Lung (tissue), 12 donors: ENCODE measurements around the gene IFITM10. TPM values are rescaled to one million over a fixed set of nuclear protein-coding genes. Genes with fewer than 3 reads are reported as not detected.
"Not testable (repeated sequence)": the region's sequence is repeated elsewhere in the genome, so short reads cannot be mapped to it uniquely, and the experiment has no call there.

Experiments
- ATAC-seq: fragments of 200-7000 bp; cut with Tn5 transposase; one replicate; pipeline ENCODE4 v1.9.1; 2020; ENCODE audit warnings: moderate number of reproducible peaks; ENCODE audit not compliant: insufficient read depth, low FRiP score
- DNase-seq, 3 donors: peaks; one replicate each; pipeline ENCODE4 v3.0.0-alpha.2; 2013 to 2017
- H3K27ac ChIP-seq, 2 donors: one replicate each; pipeline ENCODE4 v1.5.1; 2013; ENCODE audit warnings: mild to moderate bottlenecking in 2 of 2, moderate library complexity in 2 of 2, control low read depth in 1 of 2, inconsistent platforms in 1 of 2, low read depth in 1 of 2, low read length in 1 of 2
- H3K27me3 ChIP-seq, 3 donors: one replicate each; pipeline ENCODE4 v1.5.1; 2013; ENCODE audit warnings: low read length in 2 of 3; ENCODE audit not compliant: control insufficient read depth in 3 of 3, insufficient read depth in 3 of 3
- H3K36me3 ChIP-seq, 4 donors: one replicate each; pipeline ENCODE4 v1.5.1; 2013; ENCODE audit warnings: low read length in 4 of 4, mild to moderate bottlenecking in 1 of 4, moderate library complexity in 1 of 4; ENCODE audit not compliant: control insufficient read depth in 4 of 4, insufficient read depth in 4 of 4
- H3K4me1 ChIP-seq, 5 donors: one replicate each; pipeline ENCODE4 v1.5.1; 2013; ENCODE audit warnings: low read length in 5 of 5, mild to moderate bottlenecking in 2 of 5, moderate library complexity in 1 of 5; ENCODE audit not compliant: control insufficient read depth in 5 of 5, insufficient read depth in 5 of 5
- H3K4me3 ChIP-seq: one replicate; pipeline ENCODE4 v1.5.1; 2013; ENCODE audit warnings: mild to moderate bottlenecking, control low read depth, moderate library complexity
- H3K9ac ChIP-seq, 2 donors: one replicate each; pipeline ENCODE4 v1.5.1; 2013; ENCODE audit warnings: low read length in 2 of 2, control low read depth in 1 of 2; ENCODE audit not compliant: insufficient read depth in 1 of 2
- H3K9me3 ChIP-seq, 4 donors: one replicate each; pipeline ENCODE4 v1.5.1; 2013; ENCODE audit warnings: low read length in 3 of 4, mild to moderate bottlenecking in 1 of 4, moderate library complexity in 1 of 4; ENCODE audit not compliant: control insufficient read depth in 4 of 4, insufficient read depth in 3 of 4
- WGBS, 2 donors: extraction: QIAGEN DNeasy Blood & Tissue Kit; methylation state at CpG; one replicate each; pipeline ENCODE4 v1.1.7; 2013; 5-methylcytosine and 5-hydroxymethylcytosine counted together
- polyA plus RNA-seq, 2 donors: library from polyadenylated mRNA; stranded (reverse); fragments of 200-250 nt; gene quantifications; one replicate each; pipeline ENCODE4 v1.2.1, GENCODE V29; 2013
- total RNA-seq, 2 donors: library from RNA; depleted of rRNA in 1 of 2; stranded (reverse); fragments of >200 nt in 1 of 2; gene quantifications; one replicate each; pipeline ENCODE4 v1.2.1, GENCODE V29; 2014 to 2021
- TF ChIP-seq, protein P1 (sequence below): IDR thresholded peaks from 2 replicates; pipeline ENCODE4 v1.5.1; 2012; ENCODE audit warnings: mild to moderate bottlenecking; ENCODE audit errors: control extremely low read depth, extremely low read depth
- donor health status: control.
- donor health status: control.
- donor health status: Bipolar disorder and iron deficiency.
- donor health status: healthy.
- donor health status: DM: yes; HTN: yes; CAD: no.

The IFITM10 gene
- total and polyA plus RNA-seq, 4 donors = 0.40 to 18.8 (median 2.7) TPM

DNA sequence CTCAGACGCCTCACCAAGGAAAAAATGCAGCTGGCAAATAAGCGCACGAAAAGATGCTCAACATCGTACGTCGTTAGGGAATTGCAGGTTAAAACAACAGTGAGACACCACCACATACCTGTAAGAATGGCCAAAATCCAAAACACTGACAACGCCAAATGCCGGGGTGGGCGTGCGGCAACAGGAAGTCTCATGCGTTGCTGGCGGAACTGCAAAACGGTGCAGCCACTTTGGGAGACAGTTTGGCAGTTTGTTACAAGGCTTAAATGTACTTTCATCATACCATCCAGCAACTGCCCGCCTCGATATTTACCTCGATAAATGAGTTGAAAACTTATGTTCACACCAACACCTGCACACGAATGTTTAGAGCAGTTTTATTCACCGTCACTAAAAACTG lies 20.9 kb upstream of the IFITM10 start:
- WGBS, 2 donors = 47 to 73% methylated on average over 18 of the region's 18 CpGs
- Histone ChIP-seq H3K36me3 (no peaks in the 10 kb centered on the region), H3K9ac (no peak overlapping the region), H3K27ac (peak overlapping the region in 1 of 2 donors; percentile 32), H3K4me1 (peaks cover 0 to 2% (median 0%) of the 10 kb centered on the region in 5 donors), H3K4me3 (no peak overlapping the region), H3K27me3 (peaks cover 0 to 5% (median 0%) of the 10 kb centered on the region in 3 donors), H3K9me3 (peaks cover 0 to 2% (median under 1%) of the 10 kb centered on the region in 4 donors)
- ATAC-seq = no peak
- TF ChIP-seq, protein P1, sequence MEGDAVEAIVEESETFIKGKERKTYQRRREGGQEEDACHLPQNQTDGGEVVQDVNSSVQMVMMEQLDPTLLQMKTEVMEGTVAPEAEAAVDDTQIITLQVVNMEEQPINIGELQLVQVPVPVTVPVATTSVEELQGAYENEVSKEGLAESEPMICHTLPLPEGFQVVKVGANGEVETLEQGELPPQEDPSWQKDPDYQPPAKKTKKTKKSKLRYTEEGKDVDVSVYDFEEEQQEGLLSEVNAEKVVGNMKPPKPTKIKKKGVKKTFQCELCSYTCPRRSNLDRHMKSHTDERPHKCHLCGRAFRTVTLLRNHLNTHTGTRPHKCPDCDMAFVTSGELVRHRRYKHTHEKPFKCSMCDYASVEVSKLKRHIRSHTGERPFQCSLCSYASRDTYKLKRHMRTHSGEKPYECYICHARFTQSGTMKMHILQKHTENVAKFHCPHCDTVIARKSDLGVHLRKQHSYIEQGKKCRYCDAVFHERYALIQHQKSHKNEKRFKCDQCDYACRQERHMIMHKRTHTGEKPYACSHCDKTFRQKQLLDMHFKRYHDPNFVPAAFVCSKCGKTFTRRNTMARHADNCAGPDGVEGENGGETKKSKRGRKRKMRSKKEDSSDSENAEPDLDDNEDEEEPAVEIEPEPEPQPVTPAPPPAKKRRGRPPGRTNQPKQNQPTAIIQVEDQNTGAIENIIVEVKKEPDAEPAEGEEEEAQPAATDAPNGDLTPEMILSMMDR = no peak
- DNase-seq = no peak

DNA sequence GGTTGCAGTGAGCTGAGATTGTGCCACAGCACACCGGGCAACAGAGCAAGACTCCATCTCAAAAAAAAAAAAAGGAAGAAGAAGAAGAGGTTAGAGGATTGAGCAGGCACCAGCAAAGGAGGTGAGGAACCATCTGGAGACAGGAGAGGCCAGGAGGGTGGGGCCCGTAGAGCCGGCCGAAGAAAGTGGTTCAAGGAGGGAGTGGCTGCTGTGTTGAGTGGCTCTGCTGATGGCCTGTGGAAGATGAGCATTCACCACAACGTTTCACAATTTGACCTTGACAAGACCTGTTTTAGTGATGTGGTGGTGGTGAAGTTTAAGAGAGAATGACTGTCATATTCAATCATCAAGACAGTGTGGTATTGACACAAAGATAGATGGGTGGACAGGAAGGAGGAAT lies 20.1 kb upstream of the IFITM10 start:
- ATAC-seq = no peak

DNA sequence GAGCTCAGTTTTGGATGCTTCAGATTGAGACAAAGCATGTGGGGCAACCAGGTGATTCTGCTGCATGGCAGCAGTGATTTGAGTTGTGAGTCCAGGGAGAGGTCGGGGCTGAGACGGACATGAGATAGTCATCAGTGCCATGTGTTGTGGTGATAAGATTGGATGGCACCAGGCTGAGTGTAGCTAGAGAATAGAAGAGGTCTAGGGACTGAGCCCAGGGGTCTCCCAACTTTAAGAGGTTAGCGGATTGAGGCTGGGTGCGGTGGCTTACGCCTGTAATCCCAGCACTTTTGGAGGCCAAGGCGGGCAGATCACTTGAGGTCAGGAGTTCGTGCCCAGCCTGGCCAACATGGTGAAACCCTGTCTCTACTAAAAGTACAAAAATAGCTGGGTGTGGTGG lies 19.7 kb upstream of the IFITM10 start:
- H3K4me3 ChIP-seq = no peak overlapping the region
- peaks cover 0 to 2% (median 0%) of the 10 kb centered on the region in 5 donors for H3K4me1 ChIP-seq
- H3K9me3 ChIP-seq = no peaks in the 10 kb centered on the region
- H3K36me3 ChIP-seq = no peaks in the 10 kb centered on the region
- H3K9ac ChIP-seq = no peak overlapping the region
- H3K27ac ChIP-seq = no peak overlapping the region
- H3K27me3 ChIP-seq = peaks cover 0 to 5% (median 0%) of the 10 kb centered on the region in 3 donors
- WGBS, 2 donors = 87 to 91% methylated on average over 7 of the region's 7 CpGs
- DNase-seq (no peak), ATAC-seq (no peak)
- TF ChIP-seq, protein P1 = no peak

More for the DNA sequence above, 20.1 kb upstream of the IFITM10 start:
- no peak for DNase-seq
- Histone ChIP-seq H3K4me3 (no peak overlapping the region), H3K27me3 (peaks cover 0 to 5% (median 0%) of the 10 kb centered on the region in 3 donors), H3K27ac (no peak overlapping the region), H3K4me1 (peaks cover 0 to 2% (median 0%) of the 10 kb centered on the region in 5 donors), H3K9ac (no peak overlapping the region), H3K9me3 (no peaks in the 10 kb centered on the region), H3K36me3 (no peaks in the 10 kb centered on the region)
- TF ChIP-seq, protein P1 = no peak
- WGBS, 2 donors = 30 to 48% methylated on average over 5 of the region's 5 CpGs

DNA sequence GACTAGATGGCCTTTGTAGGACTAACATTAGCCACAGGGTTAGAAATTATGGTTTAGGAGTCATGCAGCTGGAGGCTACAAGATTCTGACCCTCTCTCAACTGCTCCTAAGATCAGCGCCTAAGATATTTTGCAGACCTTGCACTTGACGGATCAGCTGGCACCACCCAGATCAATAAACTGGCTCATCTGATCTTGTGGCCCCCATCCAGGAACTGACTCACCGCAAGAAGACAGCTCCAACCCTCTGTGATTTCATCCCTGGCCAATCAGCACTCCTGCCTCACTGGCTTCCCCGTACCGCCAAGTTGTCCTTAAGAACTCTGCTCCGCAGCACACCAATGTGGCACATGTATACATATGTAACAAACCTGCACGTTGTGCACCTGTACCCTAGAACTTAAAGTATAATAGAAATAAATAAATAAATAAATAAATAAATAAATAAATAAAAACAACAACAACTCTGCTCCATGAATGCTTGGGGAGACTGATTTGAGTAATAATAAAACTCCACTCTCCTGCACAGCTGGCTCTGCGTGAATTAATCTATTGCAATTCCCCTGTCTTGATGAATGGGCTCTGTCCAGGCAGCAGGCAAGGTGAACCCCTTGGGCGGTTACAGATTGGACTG lies 19.0 kb upstream of the IFITM10 start:
- not testable (repeated sequence) for H3K4me3 ChIP-seq, ATAC-seq, H3K4me1 ChIP-seq, H3K9me3 ChIP-seq, H3K9ac ChIP-seq, DNase-seq, H3K36me3 ChIP-seq, H3K27me3 ChIP-seq, H3K27ac ChIP-seq
- WGBS, 2 donors = 84 to 90% methylated on average over 9 of the region's 9 CpGs
